ENCODE data around the gene MICA.

MICA gene

DNA sequence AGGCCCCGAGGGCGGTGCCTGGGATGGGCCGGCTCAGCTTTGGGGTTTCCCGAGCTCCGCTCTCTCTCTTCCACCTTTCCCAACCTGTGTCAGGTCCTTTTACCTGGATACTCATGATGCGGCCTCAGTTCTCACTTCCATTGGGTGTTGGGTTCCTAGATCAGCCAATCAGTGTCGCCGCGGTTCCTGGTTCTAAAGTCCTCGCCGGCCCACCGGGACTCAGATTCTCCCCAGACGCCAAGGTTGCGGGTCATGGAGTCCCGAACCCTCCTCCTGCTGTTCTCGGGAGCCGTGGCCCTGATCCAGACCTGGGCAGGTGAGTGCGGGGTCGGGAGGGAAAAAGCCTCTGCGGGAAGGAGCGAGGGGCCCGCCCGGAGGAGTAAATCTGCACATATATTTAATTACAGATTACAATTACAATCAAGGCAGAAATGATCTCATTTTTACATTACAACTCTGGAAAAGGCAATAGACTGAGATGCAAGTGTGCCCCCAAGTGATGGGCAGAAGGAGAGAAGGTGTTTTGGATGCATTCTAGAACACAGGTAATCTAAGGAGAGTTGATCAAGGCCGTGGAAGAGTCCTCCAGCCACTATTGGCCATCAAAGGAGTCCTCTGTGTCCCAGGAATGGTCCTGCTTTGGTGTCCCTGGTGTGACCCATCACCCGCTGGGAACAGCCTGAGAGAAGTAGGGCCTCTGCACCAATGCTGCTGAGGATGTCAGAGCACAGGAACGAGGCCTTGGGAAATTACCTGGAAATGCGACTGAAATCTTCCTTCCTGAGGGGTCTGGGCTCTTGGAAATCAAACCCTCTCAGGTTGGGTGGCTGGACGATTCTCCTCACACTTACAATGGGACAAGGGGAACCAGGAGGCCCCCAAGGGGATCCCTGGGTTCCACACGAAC, 59.8 kb downstream of the MICA start:
- DNase-seq: peak; percentile 87

DNA sequence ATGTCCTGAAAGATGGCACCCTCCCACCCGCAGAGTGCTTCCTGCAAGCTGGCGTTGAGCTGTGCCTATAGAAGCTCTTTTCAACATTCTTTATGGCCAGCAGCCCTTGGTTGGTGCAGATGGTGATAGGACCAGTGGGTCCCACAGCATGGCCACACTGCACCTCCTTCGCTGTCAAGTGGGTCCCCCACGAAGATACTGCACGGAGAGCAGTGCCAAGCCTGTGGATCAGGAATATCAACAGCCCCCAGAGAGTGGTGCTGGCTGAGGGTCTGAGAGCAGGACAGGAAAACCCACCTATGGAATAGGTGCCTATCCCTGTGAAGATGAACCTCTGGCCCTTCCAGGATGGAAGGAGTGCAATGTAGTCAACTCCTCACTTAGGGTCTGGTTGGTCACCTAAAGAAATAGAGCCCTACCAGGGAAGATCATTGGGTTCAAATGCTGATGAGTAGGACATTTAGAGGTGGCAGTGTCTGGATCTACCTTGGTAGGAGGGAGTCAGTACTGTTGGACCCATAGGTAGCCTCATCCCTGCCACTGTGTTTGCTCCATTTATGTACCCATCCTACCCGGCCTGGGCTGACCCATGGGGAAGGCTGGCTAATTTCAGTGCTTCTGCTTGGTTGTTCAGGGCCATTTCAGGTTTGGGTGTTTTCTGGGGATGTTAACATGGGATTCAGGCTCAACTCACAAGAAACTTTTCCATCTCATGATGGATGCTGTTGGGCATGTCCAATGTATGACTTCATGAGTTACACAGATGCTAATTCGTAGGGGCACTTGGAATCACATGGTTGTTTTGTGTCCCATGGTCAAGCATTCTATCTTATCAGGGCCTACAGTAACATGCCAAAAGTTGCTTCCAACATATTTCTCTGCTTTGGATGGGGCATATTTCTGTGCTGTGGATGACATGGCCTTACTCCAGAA, 61.1 kb downstream of the MICA start:
- DNase-seq: no peak

Data from kidney glomerular epithelial cell (primary cell).